ENCODE measurements around the gene EI24.

EI24 gene

DNA sequence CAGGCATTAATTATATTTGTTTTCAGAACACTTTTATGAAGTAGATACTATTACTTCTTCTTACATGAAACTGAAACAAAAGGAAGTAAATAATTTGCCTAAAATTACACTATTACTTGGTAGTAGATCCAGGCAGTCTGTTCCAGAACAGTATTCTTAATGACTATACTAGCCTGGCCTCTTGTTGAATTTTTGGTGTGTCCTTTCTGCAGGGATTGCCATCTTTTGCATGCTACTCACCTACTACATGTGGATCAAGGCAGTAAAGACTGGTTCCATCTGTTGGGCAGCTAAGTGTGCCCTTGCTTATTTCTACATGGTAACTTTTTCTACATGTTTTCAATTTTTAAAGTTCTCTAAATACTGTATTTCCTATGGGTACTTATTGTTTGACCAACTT, 36.1 kb downstream of the EI24 start:
- no peaks in the 10 kb centered on the region for H3K4me1 ChIP-seq (ENCODE audit: control insufficient read depth, insufficient read depth, low read length)
- H3K9me3 ChIP-seq (ENCODE audit: control insufficient read depth, insufficient read depth, low read length): no peaks in the 10 kb centered on the region
- H3K9ac ChIP-seq (ENCODE audit: low read depth, low read length): no peak overlapping the region
- H3K36me3 ChIP-seq (ENCODE audit: control insufficient read depth, insufficient read depth, low read length): peaks cover 53% of the 10 kb centered on the region
- H3K4me3 ChIP-seq (ENCODE audit: low read depth, low read length): no peak overlapping the region
- H3K27me3 ChIP-seq (ENCODE audit: control insufficient read depth, insufficient read depth, low read length): no peaks in the 10 kb centered on the region

- no peaks in the 10 kb centered on the region for H3K9me3 ChIP-seq (ENCODE audit: control insufficient read depth, insufficient read depth, low read length)
- no peaks in the 10 kb centered on the region for H3K27me3 ChIP-seq (ENCODE audit: control insufficient read depth, insufficient read depth, low read length)
- H3K9ac ChIP-seq (ENCODE audit: low read depth, low read length): no peak overlapping the region
- no peaks in the 10 kb centered on the region for H3K4me1 ChIP-seq (ENCODE audit: control insufficient read depth, insufficient read depth, low read length)
- H3K36me3 ChIP-seq (ENCODE audit: control insufficient read depth, insufficient read depth, low read length): peaks cover 55% of the 10 kb centered on the region
- no peak overlapping the region for H3K4me3 ChIP-seq (ENCODE audit: low read depth, low read length)
Measured at GRCh38 chr11:125609545-125609944, 40.3 kb downstream of the EI24 start.

DNA sequence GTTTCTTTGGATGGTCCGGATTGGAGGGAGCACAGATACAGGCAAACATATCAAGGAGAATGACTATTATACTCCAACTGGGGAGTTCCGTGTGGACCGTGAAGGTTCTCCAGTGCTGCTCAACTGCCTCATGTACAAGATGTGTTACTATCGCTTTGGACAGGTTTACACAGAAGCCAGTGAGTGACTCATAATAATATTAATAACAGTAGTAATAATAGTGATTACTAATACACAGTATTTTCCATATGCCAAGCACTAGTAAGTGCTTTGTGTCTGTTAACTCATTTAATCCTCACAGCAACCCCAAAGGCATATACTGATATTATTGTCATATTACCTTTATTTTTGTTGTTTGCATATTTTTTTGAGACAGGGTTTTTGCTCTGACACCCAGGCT, 49.1 kb downstream of the EI24 start:
- H3K4me3 ChIP-seq (ENCODE audit: low read depth, low read length): no peak overlapping the region
- H3K27me3 ChIP-seq (ENCODE audit: control insufficient read depth, insufficient read depth, low read length): no peaks in the 10 kb centered on the region
- peaks cover 34% of the 10 kb centered on the region for H3K36me3 ChIP-seq (ENCODE audit: control insufficient read depth, insufficient read depth, low read length)
- no peak overlapping the region for H3K9ac ChIP-seq (ENCODE audit: low read depth, low read length)
- no peaks in the 10 kb centered on the region for H3K4me1 ChIP-seq (ENCODE audit: control insufficient read depth, insufficient read depth, low read length)
- no peaks in the 10 kb centered on the region for H3K9me3 ChIP-seq (ENCODE audit: control insufficient read depth, insufficient read depth, low read length)

DNA sequence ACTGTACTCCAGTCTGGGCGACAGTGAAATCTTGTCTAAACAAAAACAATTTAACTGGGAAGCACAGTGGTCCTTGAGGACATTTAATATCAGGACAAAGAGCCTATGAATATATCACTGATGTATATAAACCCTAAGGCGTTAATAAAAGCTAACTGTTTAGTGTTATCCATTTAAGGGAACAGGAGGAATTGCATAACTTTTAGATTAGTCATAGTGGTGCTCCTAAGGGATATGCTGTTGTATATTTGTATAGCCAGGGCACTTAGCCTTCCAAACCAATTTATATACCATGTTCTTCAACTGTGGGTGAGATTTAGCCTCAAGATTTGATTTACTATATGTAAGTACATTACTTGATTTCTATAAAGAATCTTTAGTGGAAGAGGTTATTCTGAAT, 52.7 kb downstream of the EI24 start:
- H3K27me3 ChIP-seq (ENCODE audit: control insufficient read depth, insufficient read depth, low read length): no peaks in the 10 kb centered on the region
- no peaks in the 10 kb centered on the region for H3K9me3 ChIP-seq (ENCODE audit: control insufficient read depth, insufficient read depth, low read length)
- no peak overlapping the region for H3K9ac ChIP-seq (ENCODE audit: low read depth, low read length)
- H3K4me1 ChIP-seq (ENCODE audit: control insufficient read depth, insufficient read depth, low read length): no peaks in the 10 kb centered on the region
- H3K36me3 ChIP-seq (ENCODE audit: control insufficient read depth, insufficient read depth, low read length): peaks cover 22% of the 10 kb centered on the region
- no peak overlapping the region for H3K4me3 ChIP-seq (ENCODE audit: low read depth, low read length)

DNA sequence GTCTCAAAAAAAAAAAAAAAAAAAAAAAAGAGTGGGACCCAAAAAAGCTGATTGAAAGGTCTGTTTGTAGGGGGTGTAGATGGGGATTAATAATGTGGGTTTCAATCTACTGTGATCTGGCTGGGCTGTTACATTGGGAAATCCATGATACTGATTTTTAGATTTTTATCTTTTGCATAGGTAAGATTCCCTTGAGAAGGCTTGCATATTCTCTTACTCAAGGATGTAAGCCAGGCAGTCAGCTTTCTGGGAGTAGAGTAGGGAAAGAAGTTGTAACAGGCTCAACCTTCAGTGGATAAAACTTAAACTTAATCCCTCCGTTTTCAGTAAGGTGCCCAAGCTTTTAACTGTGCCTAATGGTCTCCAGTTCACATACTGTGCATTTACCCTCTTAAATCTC, 53.8 kb downstream of the EI24 start:
- no peak overlapping the region for H3K9ac ChIP-seq (ENCODE audit: low read depth, low read length)
- H3K4me1 ChIP-seq (ENCODE audit: control insufficient read depth, insufficient read depth, low read length): no peaks in the 10 kb centered on the region
- peaks cover 14% of the 10 kb centered on the region for H3K36me3 ChIP-seq (ENCODE audit: control insufficient read depth, insufficient read depth, low read length)
- H3K4me3 ChIP-seq (ENCODE audit: low read depth, low read length): no peak overlapping the region
- no peaks in the 10 kb centered on the region for H3K9me3 ChIP-seq (ENCODE audit: control insufficient read depth, insufficient read depth, low read length)
- no peaks in the 10 kb centered on the region for H3K27me3 ChIP-seq (ENCODE audit: control insufficient read depth, insufficient read depth, low read length)

- Histone ChIP-seq H3K9me3 (ENCODE audit: control insufficient read depth, insufficient read depth, low read length) (no peaks in the 10 kb centered on the region), H3K36me3 (ENCODE audit: control insufficient read depth, insufficient read depth, low read length) (peaks cover 14% of the 10 kb centered on the region), H3K4me3 (ENCODE audit: low read depth, low read length) (peak within 1 kb of the TSS; percentile 94), H3K9ac (ENCODE audit: low read depth, low read length) (peak within 1 kb of the TSS; percentile 98), H3K27me3 (ENCODE audit: control insufficient read depth, insufficient read depth, low read length) (no peaks in the 10 kb centered on the region), H3K4me1 (ENCODE audit: control insufficient read depth, insufficient read depth, low read length) (no peaks in the 10 kb centered on the region)
Measured at GRCh38 chr11:125624756-125625213, 55.5 kb downstream of the EI24 start, which contains the start of gene CHEK1. Gene CHEK1 (plus strand): TSS chr11:125625163. CDS start chr11:125626769, 1,606 bp downstream.

DNA sequence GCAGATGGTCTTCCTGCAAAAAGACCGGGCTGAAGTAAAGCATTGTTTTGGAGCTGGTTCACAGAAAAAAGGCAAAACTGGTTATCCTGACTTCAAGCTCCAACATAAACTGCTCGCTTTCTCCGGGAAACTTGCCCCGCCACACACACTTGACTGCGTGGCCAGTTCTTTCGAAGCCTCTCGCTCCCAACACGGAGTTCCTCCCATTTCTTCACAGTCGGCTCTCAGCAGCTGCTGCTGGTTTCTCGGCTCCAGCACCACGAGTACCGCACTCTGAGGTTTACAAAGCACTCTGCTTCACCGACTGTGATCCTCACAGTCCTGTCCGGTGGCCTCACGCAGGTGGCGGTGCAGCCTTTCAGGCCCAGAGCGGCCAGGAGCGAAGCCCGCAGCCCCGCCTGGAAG, 56.0 kb downstream of the EI24 start:
- Histone ChIP-seq H3K27me3 (ENCODE audit: control insufficient read depth, insufficient read depth, low read length) (no peaks in the 10 kb centered on the region), H3K4me1 (ENCODE audit: control insufficient read depth, insufficient read depth, low read length) (no peaks in the 10 kb centered on the region), H3K9ac (ENCODE audit: low read depth, low read length) (peak overlapping the region; percentile 98), H3K4me3 (ENCODE audit: low read depth, low read length) (peak overlapping the region; percentile 94), H3K9me3 (ENCODE audit: control insufficient read depth, insufficient read depth, low read length) (no peaks in the 10 kb centered on the region), H3K36me3 (ENCODE audit: control insufficient read depth, insufficient read depth, low read length) (peaks cover 11% of the 10 kb centered on the region)

DNA sequence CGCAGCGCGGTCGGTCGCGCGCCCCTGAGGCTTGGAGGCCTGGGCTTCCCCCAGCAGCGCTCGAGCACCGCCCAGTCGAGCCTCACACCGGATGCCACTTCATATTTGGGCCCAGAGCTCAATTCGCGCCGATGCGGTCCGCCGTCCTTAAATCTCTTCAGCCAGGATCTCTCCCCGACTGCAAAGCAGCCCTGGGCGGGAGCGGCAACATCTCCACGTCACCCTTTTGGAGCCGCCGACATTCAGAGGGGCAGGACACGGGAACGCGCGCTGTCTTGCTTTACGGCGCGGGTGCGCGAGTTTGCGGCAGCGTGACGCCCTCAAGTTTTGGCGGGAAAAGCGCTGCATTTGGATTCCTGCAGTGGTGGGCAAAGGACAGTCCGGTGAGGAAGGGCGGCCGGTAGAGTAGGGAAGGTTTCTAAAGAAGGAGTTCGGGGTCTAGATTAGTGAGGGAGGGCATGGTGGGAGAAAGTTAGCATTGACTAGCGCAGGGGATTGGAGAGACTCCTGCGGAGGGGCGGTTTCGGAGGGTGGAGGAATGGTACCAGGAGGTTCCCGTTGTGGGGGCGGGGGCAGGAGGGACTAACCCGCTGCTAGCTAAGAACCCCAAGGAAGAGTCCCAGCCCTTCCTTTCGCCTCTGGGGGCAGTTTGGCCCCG, 56.5 kb downstream of the EI24 start:
- Histone ChIP-seq H3K9ac (ENCODE audit: low read depth, low read length) (peak overlapping the region; percentile 98), H3K4me3 (ENCODE audit: low read depth, low read length) (peak overlapping the region; percentile 94), H3K27me3 (ENCODE audit: control insufficient read depth, insufficient read depth, low read length) (no peaks in the 10 kb centered on the region), H3K9me3 (ENCODE audit: control insufficient read depth, insufficient read depth, low read length) (no peaks in the 10 kb centered on the region), H3K36me3 (ENCODE audit: control insufficient read depth, insufficient read depth, low read length) (peaks cover 8% of the 10 kb centered on the region), H3K4me1 (ENCODE audit: control insufficient read depth, insufficient read depth, low read length) (no peaks in the 10 kb centered on the region)

GRCh38 chr11:125626288-125626950, 57.1 kb downstream of the EI24 start:
- no peaks in the 10 kb centered on the region for H3K27me3 ChIP-seq (ENCODE audit: control insufficient read depth, insufficient read depth, low read length)
- no peaks in the 10 kb centered on the region for H3K4me1 ChIP-seq (ENCODE audit: control insufficient read depth, insufficient read depth, low read length)
- peak overlapping the region; percentile 98 for H3K9ac ChIP-seq (ENCODE audit: low read depth, low read length)
- H3K36me3 ChIP-seq (ENCODE audit: control insufficient read depth, insufficient read depth, low read length): peaks cover 8% of the 10 kb centered on the region
- H3K4me3 ChIP-seq (ENCODE audit: low read depth, low read length): peak overlapping the region; percentile 94
- no peaks in the 10 kb centered on the region for H3K9me3 ChIP-seq (ENCODE audit: control insufficient read depth, insufficient read depth, low read length)

- Histone ChIP-seq H3K4me1 (ENCODE audit: control insufficient read depth, insufficient read depth, low read length) (no peaks in the 10 kb centered on the region), H3K27me3 (ENCODE audit: control insufficient read depth, insufficient read depth, low read length) (no peaks in the 10 kb centered on the region), H3K9me3 (ENCODE audit: control insufficient read depth, insufficient read depth, low read length) (no peaks in the 10 kb centered on the region), H3K4me3 (ENCODE audit: low read depth, low read length) (peak overlapping the region; percentile 94), H3K36me3 (ENCODE audit: control insufficient read depth, insufficient read depth, low read length) (peaks cover 8% of the 10 kb centered on the region), H3K9ac (ENCODE audit: low read depth, low read length) (peak overlapping the region; percentile 98)
Measured at GRCh38 chr11:125627236-125627910, 58.1 kb downstream of the EI24 start.

All from iPS-15b (cell line).